Fibroblast of skin of right biceps (primary cell): ENCODE measurements around the gene FAM3B.
"Not testable (repeated sequence)": the region's sequence is repeated elsewhere in the genome, so short reads cannot be mapped to it uniquely, and the experiment has no call there.

Experiments
- DNase-seq: peaks from one replicate; pipeline ENCODE4 v3.0.0-alpha.2; 2013

FAM3B gene

GRCh38 chr21:41316200-41317062, at the start of gene FAM3B:
FAM3B (plus strand) TSS chr21:41316801; CDS start chr21:41316880, 79 bp downstream.
- DNase-seq, result no peak

GRCh38 chr21:41267346-41267745, 49.3 kb upstream of the FAM3B start:
- no peak for DNase-seq

- DNase-seq, result no peak
Measured at GRCh38 chr21:41269535-41269934, 47.1 kb upstream of the FAM3B start.

GRCh38 chr21:41277196-41277595, 39.4 kb upstream of the FAM3B start:
- no peak for DNase-seq

GRCh38 chr21:41277846-41278245, 38.8 kb upstream of the FAM3B start:
- no peak for DNase-seq

GRCh38 chr21:41280115-41280919, 36.3 kb upstream of the FAM3B start:
- peak; percentile 65 for DNase-seq

- DNase-seq, result no peak
Measured at GRCh38 chr21:41282412-41282811, 34.2 kb upstream of the FAM3B start.

- peak; percentile 80 for DNase-seq
Measured at GRCh38 chr21:41283211-41283818, 33.3 kb upstream of the FAM3B start.

- peak; percentile 6 for DNase-seq
Measured at GRCh38 chr21:41289431-41289830, 27.2 kb upstream of the FAM3B start.

- no peak for DNase-seq
Measured at GRCh38 chr21:41290106-41290799, 26.3 kb upstream of the FAM3B start.

GRCh38 chr21:41294548-41295231, 21.9 kb upstream of the FAM3B start:
- no peak for DNase-seq

GRCh38 chr21:41295721-41296254, 20.8 kb upstream of the FAM3B start:
- DNase-seq, result no peak

- no peak for DNase-seq
Measured at GRCh38 chr21:41302976-41303375, 13.6 kb upstream of the FAM3B start.

- DNase-seq, result no peak
Measured at GRCh38 chr21:41304068-41304720, 12.4 kb upstream of the FAM3B start.

GRCh38 chr21:41307219-41307618, 9.4 kb upstream of the FAM3B start:
- no peak for DNase-seq

GRCh38 chr21:41313285-41314164, 3.1 kb upstream of the FAM3B start:
- DNase-seq, result not testable (repeated sequence)

GRCh38 chr21:41315726-41316125, 875 bp upstream of the FAM3B start:
- DNase-seq, result no peak

- no peak for DNase-seq
Measured at GRCh38 chr21:41317063-41317392, 427 bp downstream of the FAM3B start.

GRCh38 chr21:41317458-41317857, 857 bp downstream of the FAM3B start:
- DNase-seq, result no peak

GRCh38 chr21:41318218-41318617, 1.6 kb downstream of the FAM3B start:
- no peak for DNase-seq

GRCh38 chr21:41319273-41319672, 2.7 kb downstream of the FAM3B start:
- DNase-seq, result peak; percentile 14
